Activated B cell treated with CpG ODN at 0.5 μM for 24 hours (primary cell): ENCODE data around the gene ZNF132. TPM values are rescaled to one million over a fixed set of nuclear protein-coding genes. Genes with fewer than 3 reads are reported as not detected.
A peak's percentile ranks its signal among the peaks of the same experiment; 100 is the strongest.
"Not testable (repeated sequence)": the region's sequence is repeated elsewhere in the genome, so short reads cannot be mapped to it uniquely, and the experiment has no call there.

Experiments
- ATAC-seq: fragments of 200-7000 bp; cut with Tn5 transposase; one replicate; pipeline ENCODE4 v1.10.0; 2021; ENCODE audit warnings: low read depth, mild to moderate bottlenecking, moderate library complexity
- CTCF ChIA-PET: fragments of 350-600 bp; sonication (Branson Sonifier 250); formaldehyde crosslinking; loops from one replicate; lab custom pipeline; 2021; ENCODE audit warnings: antibody characterized with exemption; lab: Charles Lee
- POLR2A ChIA-PET: fragments of 350-600 bp; sonication (Branson Sonifier 250); formaldehyde crosslinking; loops from one replicate; lab custom pipeline; 2021; ENCODE audit warnings: antibody characterized with exemption; lab: Charles Lee
- DNase-seq: peaks from one replicate; pipeline ENCODE4 v3.0.0; 2022
- H3K27ac Mint-ChIP-seq: one replicate; pipeline ENCODE4 v1.8.0; 2020; ENCODE audit warnings: mixed read lengths
- H3K27me3 Mint-ChIP-seq: one replicate; pipeline ENCODE4 v1.8.0; 2021; ENCODE audit warnings: mixed read lengths
- H3K36me3 Mint-ChIP-seq: one replicate; pipeline ENCODE4 v1.8.0; 2021; ENCODE audit warnings: low read depth, mixed read lengths
- H3K4me1 Mint-ChIP-seq: one replicate; pipeline ENCODE4 v1.8.0; 2021; ENCODE audit warnings: mixed read lengths
- H3K4me3 Mint-ChIP-seq: one replicate; pipeline ENCODE4 v1.8.0; 2020; ENCODE audit warnings: mild to moderate bottlenecking, mixed read lengths
- H3K9me3 Mint-ChIP-seq: one replicate; pipeline ENCODE4 v1.8.0; 2020; ENCODE audit warnings: mixed read lengths
- intact Hi-C: fragments of 100-400 bp; cut with micrococcal nuclease; formaldehyde crosslinking; loops from one replicate; pipeline ENCODE4 v1.15.1; 2024
- total RNA-seq: library from RNA; stranded (reverse); gene quantifications from 2 replicates; pipeline ENCODE4 v1.2.3, GENCODE V29; 2022
- TF ChIP-seq, protein P1 (sequence below): fragments of 200-600 bp; IDR thresholded peaks from one replicate; pipeline ENCODE4 v1.8.0; 2022; ENCODE audit warnings: antibody characterized with exemption, mild to moderate bottlenecking

Gene ZNF132
- total RNA-seq, 1 donor from 2014 or later, result 10.4 TPM

DNA sequence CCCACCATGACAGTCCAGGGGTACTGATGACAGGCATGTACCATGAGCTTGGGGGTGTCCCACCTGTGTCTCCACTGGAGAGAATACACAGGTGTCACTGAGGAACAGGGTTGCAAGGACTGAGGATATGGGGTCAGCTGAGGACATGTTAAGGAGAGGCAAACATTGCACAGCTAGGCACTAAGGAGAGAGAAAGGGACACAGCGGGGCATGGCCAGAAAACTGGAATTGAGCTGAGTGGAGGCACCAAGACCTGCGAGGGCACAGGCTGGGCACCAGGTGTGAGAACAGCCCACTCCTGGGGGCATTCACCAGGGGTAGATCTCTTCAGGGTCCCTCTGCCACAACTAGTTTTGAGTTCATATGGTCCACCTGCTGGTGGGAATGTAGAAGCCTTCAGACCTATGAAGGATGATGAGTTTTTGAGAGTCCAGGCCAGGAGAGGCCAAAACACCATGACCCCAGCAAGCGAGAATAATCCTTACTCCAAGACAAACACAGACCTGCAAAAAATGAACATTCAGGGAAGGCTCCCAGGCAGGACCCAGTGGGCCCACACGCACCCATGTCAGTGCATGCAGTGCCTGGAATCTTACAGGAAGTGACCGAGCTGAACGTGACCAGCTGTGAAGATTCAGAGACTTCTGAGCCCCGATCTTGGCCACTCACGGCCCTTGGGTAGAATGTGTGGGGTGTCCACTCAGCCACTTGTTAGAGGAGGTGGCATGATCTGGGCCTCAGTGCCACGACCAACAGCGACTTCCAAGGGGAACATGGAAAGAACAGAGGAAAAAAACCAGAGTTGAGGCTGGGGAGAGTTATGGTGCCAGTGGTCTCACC, 32.9 kb downstream of the ZNF132 start:
- DNase-seq (no peak), ATAC-seq (no peak)
- Mint-ChIP-seq H3K9me3 (no peaks in the 10 kb centered on the region), H3K4me3 (peak overlapping the region; percentile 95), H3K27me3 (no peaks in the 10 kb centered on the region), H3K36me3 (peaks cover 5% of the 10 kb centered on the region), H3K4me1 (peaks cover 32% of the 10 kb centered on the region), H3K27ac (peak overlapping the region; percentile 92)
- intact Hi-C loops, result loop anchor here (10.0 kb wide), 1 partner anchor 312 kb away; the partner anchor contains the start of gene ZSCAN18
- TF ChIP-seq, protein P1, sequence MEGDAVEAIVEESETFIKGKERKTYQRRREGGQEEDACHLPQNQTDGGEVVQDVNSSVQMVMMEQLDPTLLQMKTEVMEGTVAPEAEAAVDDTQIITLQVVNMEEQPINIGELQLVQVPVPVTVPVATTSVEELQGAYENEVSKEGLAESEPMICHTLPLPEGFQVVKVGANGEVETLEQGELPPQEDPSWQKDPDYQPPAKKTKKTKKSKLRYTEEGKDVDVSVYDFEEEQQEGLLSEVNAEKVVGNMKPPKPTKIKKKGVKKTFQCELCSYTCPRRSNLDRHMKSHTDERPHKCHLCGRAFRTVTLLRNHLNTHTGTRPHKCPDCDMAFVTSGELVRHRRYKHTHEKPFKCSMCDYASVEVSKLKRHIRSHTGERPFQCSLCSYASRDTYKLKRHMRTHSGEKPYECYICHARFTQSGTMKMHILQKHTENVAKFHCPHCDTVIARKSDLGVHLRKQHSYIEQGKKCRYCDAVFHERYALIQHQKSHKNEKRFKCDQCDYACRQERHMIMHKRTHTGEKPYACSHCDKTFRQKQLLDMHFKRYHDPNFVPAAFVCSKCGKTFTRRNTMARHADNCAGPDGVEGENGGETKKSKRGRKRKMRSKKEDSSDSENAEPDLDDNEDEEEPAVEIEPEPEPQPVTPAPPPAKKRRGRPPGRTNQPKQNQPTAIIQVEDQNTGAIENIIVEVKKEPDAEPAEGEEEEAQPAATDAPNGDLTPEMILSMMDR, result no peak
- CTCF ChIA-PET, result interaction anchor here (1.2 to 1.3 kb wide), 2 partner anchors 44 to 62 kb away, joined by 3 read pairs; partner anchors contain the start of gene ZNF497
- POLR2A ChIA-PET, result interaction anchor here (1.1 to 1.7 kb wide), 5 partner anchors 33 to 168 kb away, joined by 3 to 26 read pairs (median 4); partner anchors contain the start of genes ZNF132, ZNF324B and ZNF497

DNA sequence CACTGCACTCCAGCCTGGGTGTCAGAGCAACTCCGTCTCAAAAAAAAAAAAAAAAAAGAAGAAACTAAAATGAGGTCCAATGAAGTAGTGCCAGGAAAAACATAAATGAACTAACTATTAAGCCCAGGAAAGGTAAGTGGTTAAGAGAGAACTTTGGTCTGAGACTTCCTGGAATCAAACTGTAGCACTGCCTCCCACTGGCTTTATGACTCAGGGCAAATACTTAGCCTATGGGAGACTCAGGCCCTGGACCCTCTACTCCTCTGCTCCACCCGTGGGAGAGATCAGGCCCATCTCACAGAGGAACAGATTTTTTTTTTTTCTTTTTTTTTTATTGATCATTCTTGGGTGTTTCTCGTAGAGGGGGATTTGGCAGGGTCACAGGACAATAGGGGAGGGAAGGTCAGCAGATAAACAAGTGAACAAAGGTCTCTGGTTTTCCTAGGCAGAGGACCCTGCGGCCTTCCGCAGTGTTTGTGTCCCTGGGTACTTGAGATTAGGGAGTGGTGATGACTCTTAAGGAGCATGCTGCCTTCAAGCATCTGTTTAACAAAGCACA, 36.0 kb downstream of the ZNF132 start:
- H3K9me3 Mint-ChIP-seq, DNase-seq, H3K27me3 Mint-ChIP-seq, CTCF ChIA-PET, H3K27ac Mint-ChIP-seq, ATAC-seq, H3K36me3 Mint-ChIP-seq, H3K4me3 Mint-ChIP-seq: not testable (repeated sequence)
- POLR2A ChIA-PET, result interaction anchor here (1.0 to 2.2 kb wide), 2 partner anchors 22 to 36 kb away, joined by 3 to 10 read pairs; partner anchors contain the start of genes ZNF132 and ZNF837
- peaks cover 34% of the 10 kb centered on the region for H3K4me1 Mint-ChIP-seq
- intact Hi-C loops, result loop anchor here (10.0 kb wide), 1 partner anchor 309 kb away; the partner anchor contains the start of gene ZSCAN18

DNA sequence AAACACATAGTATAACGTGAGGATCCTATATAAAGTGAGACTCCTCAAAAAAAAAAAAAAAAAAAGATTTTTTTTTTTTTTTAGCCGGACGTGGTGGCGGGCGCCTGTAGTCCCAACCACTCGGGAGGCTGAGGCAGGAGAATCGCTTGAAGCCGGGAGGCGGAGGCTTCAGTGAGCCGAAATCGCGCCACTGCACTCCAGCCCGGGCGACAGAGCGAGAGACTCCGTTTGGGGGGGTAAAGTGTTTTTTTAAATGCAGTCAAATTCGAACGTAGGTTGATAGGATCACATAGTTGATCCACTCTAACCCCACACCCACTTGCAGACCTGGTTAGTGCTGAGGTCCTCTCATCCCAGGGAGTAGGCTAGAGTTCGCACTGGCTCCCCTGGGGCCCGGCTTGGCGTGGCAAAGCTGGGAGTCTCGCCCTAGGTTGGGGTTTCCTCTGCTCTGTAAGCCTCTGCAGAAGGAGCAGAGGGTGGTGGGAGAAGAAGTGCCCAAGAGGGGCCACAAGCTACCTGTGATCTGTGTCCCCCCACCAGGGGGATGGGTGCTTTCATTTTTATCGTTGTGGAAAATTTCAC, 38.0 kb downstream of the ZNF132 start:
- ChIA-PET POLR2A (interaction anchor here (0.6 to 2.2 kb wide), 7 partner anchors 15 to 118 kb away, joined by 3 to 10 read pairs (median 3); partner anchors contain the start of genes RPS5, ZBTB45, ZNF132 and ZNF497), CTCF (no interaction called here)
- intact Hi-C loops, result loop anchor here (1.0 to 10.0 kb wide), 15 partner anchors 15 to 721 kb away; partner anchors contain the start of genes ERVK3-1, RPS5, TRIM28 and ZNF132
- DNase-seq, result no peak
- TF ChIP-seq, protein P1, result no peak
- H3K4me1 Mint-ChIP-seq, result peaks cover 18% of the 10 kb centered on the region
- H3K27me3 Mint-ChIP-seq, result peaks cover 7% of the 10 kb centered on the region
- no peaks in the 10 kb centered on the region for H3K9me3 Mint-ChIP-seq
- H3K27ac Mint-ChIP-seq, result no peak overlapping the region
- no peak for ATAC-seq
- H3K4me3 Mint-ChIP-seq, result peak overlapping the region; percentile 92
- H3K36me3 Mint-ChIP-seq, result no peaks in the 10 kb centered on the region

DNA sequence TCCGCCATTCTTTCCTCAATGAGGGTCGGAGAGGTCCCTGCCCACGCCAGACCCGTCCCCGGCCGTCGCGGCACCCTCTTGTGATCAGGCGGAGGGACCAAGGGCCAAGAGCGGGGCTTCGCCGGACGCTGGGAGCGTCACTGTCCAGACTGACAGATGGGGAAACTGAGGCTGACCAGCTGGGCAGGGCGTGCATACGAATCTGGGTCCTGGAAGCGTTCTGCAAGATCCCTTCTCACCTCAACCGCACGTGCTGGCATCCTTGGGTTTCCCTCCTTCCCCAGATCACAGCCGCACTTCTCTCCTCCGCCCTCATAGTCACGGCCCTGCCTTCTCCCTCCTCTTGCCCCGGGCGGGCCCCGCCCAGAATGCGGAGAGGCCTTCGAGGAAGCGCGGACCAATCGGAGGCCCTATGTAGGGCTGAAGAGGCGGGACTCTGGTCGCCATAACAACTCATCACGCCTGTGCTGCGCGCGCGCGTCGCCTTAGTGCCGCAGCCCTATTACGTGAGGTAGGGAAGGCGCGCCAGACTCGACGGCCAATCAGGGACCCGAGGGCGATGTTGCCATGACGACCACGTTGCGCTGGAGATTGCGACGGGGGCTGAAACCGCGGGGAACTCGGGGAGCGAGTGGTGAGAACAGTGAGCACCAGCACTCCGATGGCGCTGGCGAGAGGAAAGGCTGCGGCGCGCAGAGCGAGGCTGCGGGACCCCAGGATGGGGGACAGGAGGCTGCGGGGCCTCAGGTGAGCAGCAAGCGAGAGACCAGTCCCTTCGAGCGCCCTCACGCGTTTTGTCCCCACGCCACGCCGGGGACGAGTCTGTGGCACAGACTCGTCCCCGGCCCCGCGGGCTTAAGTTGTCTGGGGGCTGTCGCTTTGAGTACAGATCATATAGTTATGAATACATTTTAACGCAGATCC, 38.8 kb downstream of the ZNF132 start:
- intact Hi-C loops, result loop anchor here (1.0 to 10.0 kb wide), 15 partner anchors 14 to 720 kb away; partner anchors contain the start of genes ERVK3-1, RPS5, TRIM28 and ZNF132
- TF ChIP-seq, protein P1, result no peak
- H3K27me3 Mint-ChIP-seq, result peaks cover 7% of the 10 kb centered on the region
- H3K4me3 Mint-ChIP-seq, result peak overlapping the region; percentile 92
- ChIA-PET CTCF (no interaction called here), POLR2A (interaction anchor here (0.6 to 2.2 kb wide), 4 partner anchors 12 to 42 kb away, joined by 3 to 10 read pairs (median 4); partner anchors contain the start of genes RPS5 and ZNF837)
- H3K27ac Mint-ChIP-seq, result peak overlapping the region; percentile 90
- H3K4me1 Mint-ChIP-seq, result peaks cover 12% of the 10 kb centered on the region
- H3K9me3 Mint-ChIP-seq, result no peaks in the 10 kb centered on the region
- no peaks in the 10 kb centered on the region for H3K36me3 Mint-ChIP-seq
- ATAC-seq (peak; percentile 96), DNase-seq (peak; percentile 96)
